ENCODE results near the gene STX3.

- TF ChIP-seq CTCF (IDR thresholded peaks at IDR 0.05; ENCODE audit: insufficient read depth, low read length), result no peak
- no peak for TF ChIP-seq REST (IDR thresholded peaks at IDR 0.05; ENCODE audit: insufficient replicate concordance, low read depth)
- no peak for TF ChIP-seq POLR2AphosphoS5 (IDR thresholded peaks at IDR 0.05; ENCODE audit: low read depth)
- TF ChIP-seq GABPA (IDR thresholded peaks at IDR 0.05; ENCODE audit: low read depth), result no peak
- no peak for TF ChIP-seq SPI1 (IDR thresholded peaks at IDR 0.05; ENCODE audit: borderline replicate concordance, low read depth)
These were observed 14.7 kb downstream of the STX3 start for GRCh38 chr11:59769828-59770227.

Measured in HL-60 (cell line).